Body of pancreas (tissue), 4 donors: Measurements from ENCODE around the gene SEMA3F. TPM values are rescaled to one million over a fixed set of nuclear protein-coding genes. Genes with fewer than 3 reads are reported as not detected.
"Not testable (repeated sequence)": the region's sequence is repeated elsewhere in the genome, so short reads cannot be mapped to it uniquely, and the experiment has no call there.

Experiments used
- ATAC-seq: fragments of 150-250 bp; one replicate; pipeline ENCODE4 v1.9.1; 2016
- DNase-seq, 4 donors: peaks; one replicate each; pipeline ENCODE4 v3.0.0-alpha.2; 2019
- H3K27ac ChIP-seq, 4 donors: fragments of 200-600 bp; sonication (generic); 1 replicate in 3 of 4; 2 replicates in 1 of 4; pipeline versions ENCODE4 v1.5.1 to v1.6.1; 2016 to 2019; ENCODE audit warnings: mild to moderate bottlenecking in 1 of 4, mixed read lengths in 1 of 4, moderate library complexity in 1 of 4
- H3K27me3 ChIP-seq, 2 donors: fragments of 200-600 bp; sonication (generic); one replicate each; pipeline ENCODE4 v1.6.0; 2016; ENCODE audit warnings: mild to moderate bottlenecking in 1 of 2
- H3K36me3 ChIP-seq, 2 donors: fragments of 200-600 bp; sonication (generic); replicated peaks in 1 of 2; 2 replicates each; pipeline ENCODE4 v1.5.1; 2016; ENCODE audit warnings: low read depth in 2 of 2; ENCODE audit not compliant: insufficient read depth in 1 of 2
- H3K4me1 ChIP-seq: fragments of 200-600 bp; sonication (generic); one replicate; pipeline ENCODE4 v1.6.0; 2016
- H3K4me3 ChIP-seq, 2 donors: fragments of 200-600 bp; sonication (generic); 1 replicate in 1 of 2; 2 replicates in 1 of 2; pipeline ENCODE4 v1.5.1; 2016 to 2019
- H3K9me3 ChIP-seq, 3 donors: fragments of 200-600 bp; sonication (generic); 1 replicate in 2 of 3; 2 replicates in 1 of 3; pipeline ENCODE4 v1.5.1; 2016
- POLR2A ChIP-seq, 3 donors: fragments of 450-650 bp; IDR thresholded peaks; one replicate each; pipeline ENCODE4 v1.6.1; 2016; ENCODE audit warnings: antibody characterized with exemption in 3 of 3, mild to moderate bottlenecking in 2 of 3
- WGBS, 2 donors: methylation state at CpG; one replicate each; pipeline ENCODE4 v1.1.5; 2017; 5-methylcytosine and 5-hydroxymethylcytosine counted together
- intact Hi-C: fragments of 100-400 bp; cut with DNase I; formaldehyde crosslinking; loops from one replicate; pipeline ENCODE4 v1.15.1; 2023
- total RNA-seq, 2 donors: library from RNA; depleted of rRNA; stranded (reverse); fragments of >200 nt; gene quantifications; one replicate each; pipeline ENCODE4 v1.1.0, GENCODE V29; 2016
- TF ChIP-seq, protein P1 (sequence below), 7 experiments: fragments of 450-650 bp in 4 of 7; fragments of 200-600 bp in 3 of 7; sonication (generic) in 3 of 7; IDR thresholded peaks; one replicate each; pipeline ENCODE4 v1.5.1; 2016 to 2019; ENCODE audit warnings: antibody characterized with exemption in 7 of 7

SEMA3F gene
- total RNA-seq, 2 donors from 2014 or later = 5.2 to 25.4 TPM

DNA sequence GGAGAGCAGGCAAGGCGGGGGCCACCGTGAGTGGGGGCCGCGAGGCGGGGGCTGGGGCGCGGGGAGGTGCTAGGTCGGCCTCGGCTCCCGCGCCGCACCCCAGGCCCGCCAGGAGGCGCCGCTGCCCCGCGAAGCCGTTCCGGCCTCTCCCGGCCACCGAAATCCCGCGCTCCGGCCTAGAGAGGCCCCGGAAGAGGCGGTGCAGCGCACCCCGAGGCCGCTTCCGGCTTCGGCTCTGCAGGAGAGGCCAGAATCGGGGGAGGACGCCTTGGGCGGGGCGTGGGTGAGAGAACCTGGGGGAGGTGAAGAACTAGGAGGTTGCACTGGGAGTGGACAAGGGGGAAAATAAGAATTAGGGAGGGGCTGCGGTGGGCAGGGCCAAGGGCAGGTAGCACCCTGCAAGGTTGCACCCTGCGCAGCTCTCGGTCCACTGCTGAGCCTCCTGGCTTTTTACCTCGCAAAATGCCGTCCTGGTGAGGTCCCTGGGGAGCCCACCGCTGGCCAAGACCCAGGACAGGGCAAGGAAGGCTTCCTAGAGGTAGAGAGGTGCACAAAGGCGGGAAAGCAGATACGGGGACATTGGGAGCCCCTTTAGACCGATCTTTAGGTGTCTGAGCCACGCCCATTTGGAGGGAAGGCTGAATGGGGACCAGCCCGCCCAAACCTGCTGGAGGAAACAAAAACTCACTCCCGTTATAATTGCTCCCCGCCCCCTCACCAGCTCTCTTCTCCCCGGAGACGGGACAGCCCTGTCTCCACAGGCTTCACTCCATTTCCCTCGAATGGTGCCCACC is 72.5 kb downstream of the SEMA3F start:
- no peaks in the 10 kb centered on the region for H3K27me3 ChIP-seq
- 1 to 2% methylated on average over 30 to 45 of the region's 51 CpGs for WGBS, 2 donors
- no peaks in the 10 kb centered on the region for H3K36me3 ChIP-seq
- ATAC-seq = peak; percentile 91
- peak; percentile 93 to 95 (median 95) for DNase-seq
- peak overlapping the region; percentile 61 to 91 (median 82) for H3K27ac ChIP-seq
- peak overlapping the region in 1 of 2 donors; percentile 43 for H3K4me3 ChIP-seq
- no peaks in the 10 kb centered on the region for H3K9me3 ChIP-seq
- intact Hi-C loops = no loop called here
- H3K4me1 ChIP-seq = peaks cover 28% of the 10 kb centered on the region
- peak in 2 of 3 donors; percentile 65 to 69 for TF ChIP-seq POLR2A (IDR thresholded peaks at IDR 0.05)
- TF ChIP-seq, protein P1, sequence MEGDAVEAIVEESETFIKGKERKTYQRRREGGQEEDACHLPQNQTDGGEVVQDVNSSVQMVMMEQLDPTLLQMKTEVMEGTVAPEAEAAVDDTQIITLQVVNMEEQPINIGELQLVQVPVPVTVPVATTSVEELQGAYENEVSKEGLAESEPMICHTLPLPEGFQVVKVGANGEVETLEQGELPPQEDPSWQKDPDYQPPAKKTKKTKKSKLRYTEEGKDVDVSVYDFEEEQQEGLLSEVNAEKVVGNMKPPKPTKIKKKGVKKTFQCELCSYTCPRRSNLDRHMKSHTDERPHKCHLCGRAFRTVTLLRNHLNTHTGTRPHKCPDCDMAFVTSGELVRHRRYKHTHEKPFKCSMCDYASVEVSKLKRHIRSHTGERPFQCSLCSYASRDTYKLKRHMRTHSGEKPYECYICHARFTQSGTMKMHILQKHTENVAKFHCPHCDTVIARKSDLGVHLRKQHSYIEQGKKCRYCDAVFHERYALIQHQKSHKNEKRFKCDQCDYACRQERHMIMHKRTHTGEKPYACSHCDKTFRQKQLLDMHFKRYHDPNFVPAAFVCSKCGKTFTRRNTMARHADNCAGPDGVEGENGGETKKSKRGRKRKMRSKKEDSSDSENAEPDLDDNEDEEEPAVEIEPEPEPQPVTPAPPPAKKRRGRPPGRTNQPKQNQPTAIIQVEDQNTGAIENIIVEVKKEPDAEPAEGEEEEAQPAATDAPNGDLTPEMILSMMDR (IDR thresholded peaks at IDR 0.05) = peak; percentile 76 to 99 (median 95)

GRCh38 chr3:50228184-50228763 is 73.2 kb downstream of the SEMA3F start:
- H3K36me3 ChIP-seq, intact Hi-C loops, ATAC-seq, DNase-seq, H3K9me3 ChIP-seq, H3K27me3 ChIP-seq: not testable (repeated sequence)
- Histone ChIP-seq H3K27ac (peak overlapping the region; percentile 61 to 91 (median 82)), H3K4me1 (peaks cover 28% of the 10 kb centered on the region), H3K4me3 (peak overlapping the region in 1 of 2 donors; percentile 43)
- 42 to 46% methylated on average over 15 of the region's 15 CpGs for WGBS, 2 donors

- Histone ChIP-seq H3K27me3 (no peaks in the 10 kb centered on the region), H3K4me3 (no peak overlapping the region), H3K27ac (peak overlapping the region; percentile 9 to 54 (median 28)), H3K9me3 (no peaks in the 10 kb centered on the region), H3K36me3 (no peaks in the 10 kb centered on the region), H3K4me1 (peaks cover 28% of the 10 kb centered on the region)
- 90 to 96% methylated on average over 3 of the region's 3 CpGs for WGBS, 2 donors
- TF ChIP-seq POLR2A (IDR thresholded peaks at IDR 0.05) = no peak
- TF ChIP-seq, protein P1 (IDR thresholded peaks at IDR 0.05) = no peak
- intact Hi-C loops = no loop called here
- ATAC-seq = no peak
- peak in 1 of 4 donors; percentile 41 for DNase-seq
Observed at GRCh38 chr3:50229490-50229889, 74.4 kb downstream of the SEMA3F start.

DNA sequence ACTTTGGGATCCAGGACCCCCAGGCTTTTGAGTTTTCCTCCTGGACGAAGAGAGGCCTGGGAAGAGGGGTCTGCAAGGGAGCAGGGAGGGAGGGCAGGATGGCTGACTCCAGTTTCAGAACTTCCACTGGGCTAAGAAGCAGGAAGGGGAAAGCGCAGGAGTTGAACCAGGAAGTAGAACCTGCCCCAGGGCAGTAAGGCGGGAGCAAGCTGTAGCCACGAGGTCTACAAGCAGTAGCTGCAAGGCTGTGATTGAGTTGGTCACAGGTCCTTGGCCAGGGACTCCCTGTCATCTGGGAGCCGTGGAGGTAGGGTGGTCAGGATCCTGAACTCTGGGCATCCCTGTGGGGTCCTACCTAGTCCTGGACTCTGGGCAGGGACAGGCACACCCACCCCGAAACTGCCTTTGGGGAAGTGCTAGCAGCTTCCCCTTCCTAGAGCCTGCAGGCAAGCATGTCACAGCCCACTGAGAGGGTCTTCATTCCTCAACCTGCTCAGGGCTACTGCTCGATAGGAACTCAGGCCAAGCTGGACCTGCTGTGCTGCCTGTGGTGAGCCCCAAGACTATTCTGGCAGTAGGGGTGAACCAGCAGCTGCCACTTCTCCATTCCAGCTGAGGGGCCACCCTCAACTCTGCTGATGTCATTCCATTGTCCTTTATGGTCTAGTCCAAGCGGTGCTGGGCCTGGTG is 75.1 kb downstream of the SEMA3F start:
- 82 to 83% methylated on average over 5 to 8 of the region's 8 CpGs for WGBS, 2 donors
- Histone ChIP-seq H3K36me3 (no peaks in the 10 kb centered on the region), H3K27ac (peak overlapping the region in 3 of 4 donors; percentile 9 to 54 (median 41)), H3K4me1 (peaks cover 33% of the 10 kb centered on the region), H3K4me3 (no peak overlapping the region), H3K9me3 (no peaks in the 10 kb centered on the region), H3K27me3 (no peaks in the 10 kb centered on the region)
- TF ChIP-seq, protein P1 (IDR thresholded peaks at IDR 0.05) = no peak
- no peak for TF ChIP-seq POLR2A (IDR thresholded peaks at IDR 0.05)
- ATAC-seq (no peak), DNase-seq (no peak)
- intact Hi-C loops = loop anchor here (5.0 kb wide), 1 partner anchor 42 kb away; no protein-coding TSS in a partner anchor

DNA sequence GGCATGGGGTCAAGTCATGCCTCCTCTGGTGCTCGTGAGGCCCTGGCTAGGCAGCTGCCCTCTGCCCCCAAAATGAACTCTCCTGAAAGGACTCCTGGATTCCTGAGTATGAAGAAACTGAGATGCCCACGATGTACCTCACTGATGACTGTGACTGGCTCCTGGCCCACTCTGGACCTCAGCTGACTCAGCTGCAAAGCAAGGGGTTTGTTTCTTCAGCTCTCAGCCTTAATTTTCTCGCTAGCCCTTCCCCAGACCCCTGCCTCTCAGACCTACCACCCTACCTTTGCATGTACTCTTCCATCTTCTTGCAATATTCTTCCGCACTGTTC is 75.6 kb downstream of the SEMA3F start:
- no peak for ATAC-seq
- peaks cover 35% of the 10 kb centered on the region for H3K4me1 ChIP-seq
- no peaks in the 10 kb centered on the region for H3K9me3 ChIP-seq
- no peak for TF ChIP-seq POLR2A (IDR thresholded peaks at IDR 0.05)
- TF ChIP-seq, protein P1 (IDR thresholded peaks at IDR 0.05) = no peak
- H3K4me3 ChIP-seq = no peak overlapping the region
- H3K27me3 ChIP-seq = no peaks in the 10 kb centered on the region
- no peaks in the 10 kb centered on the region for H3K36me3 ChIP-seq
- H3K27ac ChIP-seq = no peak overlapping the region
- intact Hi-C loops = loop anchor here (5.0 kb wide), 1 partner anchor 42 kb away; no protein-coding TSS in a partner anchor
- 79 to 94% methylated on average over 4 of the region's 4 CpGs for WGBS, 2 donors
- DNase-seq = no peak
